NCI-H2081 treated with DMSO at 0.1 percent for 48 hours (cell line): ENCODE results near the gene NFATC4.

Experiments used
- DNase-seq: peaks from one replicate; lab custom pipeline; 2025; lab: John Stamatoyannopoulos, UW

Gene NFATC4

GRCh38 chr14:24409956-24410355 is 42.0 kb downstream of the NFATC4 start:
- no peak for DNase-seq

- no peak for DNase-seq
Measured at GRCh38 chr14:24411443-24412389, 43.7 kb downstream of the NFATC4 start.

- no peak for DNase-seq
Measured at GRCh38 chr14:24414077-24414476, 46.1 kb downstream of the NFATC4 start.

- no peak for DNase-seq
Measured at GRCh38 chr14:24414732-24415420, 46.9 kb downstream of the NFATC4 start.

- no peak for DNase-seq
Measured at GRCh38 chr14:24415421-24416253, 47.7 kb downstream of the NFATC4 start.

- no peak for DNase-seq
Measured at GRCh38 chr14:24416254-24416931, 48.4 kb downstream of the NFATC4 start.

GRCh38 chr14:24416932-24417619 is 49.1 kb downstream of the NFATC4 start:
- DNase-seq, result no peak

- no peak for DNase-seq
Measured at GRCh38 chr14:24417832-24418491, 50.0 kb downstream of the NFATC4 start.

- DNase-seq, result no peak
Measured at GRCh38 chr14:24418492-24418873, 50.5 kb downstream of the NFATC4 start.

- DNase-seq, result no peak
Measured at GRCh38 chr14:24422261-24422660, 54.3 kb downstream of the NFATC4 start.

- DNase-seq, result no peak
Measured at GRCh38 chr14:24422694-24423601, 55.0 kb downstream of the NFATC4 start.

GRCh38 chr14:24425704-24426103 is 57.7 kb downstream of the NFATC4 start:
- no peak for DNase-seq

GRCh38 chr14:24426150-24426911 is 58.3 kb downstream of the NFATC4 start:
- DNase-seq, result no peak

GRCh38 chr14:24426912-24427536 is 59.0 kb downstream of the NFATC4 start:
- no peak for DNase-seq

- DNase-seq, result no peak
Measured at GRCh38 chr14:24427537-24428508, 59.8 kb downstream of the NFATC4 start.

GRCh38 chr14:24428628-24429394 is 60.8 kb downstream of the NFATC4 start:
- DNase-seq, result no peak
